ENCODE measurements around the gene OR4F15.
"Not testable (repeated sequence)": the region's sequence is repeated elsewhere in the genome, so short reads cannot be mapped to it uniquely, and the experiment has no call there.

GRCh38 chr15:101764669-101765339 lies 47.2 kb upstream of the OR4F15 start:
- not testable (repeated sequence) for TF ChIP-seq POLR2A, CTCF (IDR thresholded peaks at IDR 0.05)
